Endothelial cell of umbilical vein (primary cell): Measurements from ENCODE around the gene HOMER1. TPM values are rescaled to one million over a fixed set of nuclear protein-coding genes. Genes with fewer than 3 reads are reported as not detected.

Experiments used
- BruUV-seq: library from RNA; stranded (reverse); fragments of 400-500 nt; replicated peaks from 2 replicates; lab custom pipeline; 2021; lab: Mats Ljungman, UMichigan
- CTCF ChIA-PET: fragments of 300-600, 350-600 bp; sonication (Branson Sonifier 250); formaldehyde crosslinking; loops from one replicate; lab custom pipeline; 2021; ENCODE audit warnings: antibody characterized with exemption, inconsistent platforms; lab: Charles Lee
- POLR2A ChIA-PET: fragments of 300-600, 350-600 bp; sonication (Branson Sonifier 250); formaldehyde crosslinking; loops from one replicate; lab custom pipeline; 2021; ENCODE audit warnings: antibody characterized with exemption, inconsistent platforms; lab: Charles Lee
- DNase-seq: peaks from one replicate; pipeline ENCODE4 v3.0.0-alpha.2; 2011; ENCODE audit warnings: low read depth, low spot score
- FAIRE-seq: peaks from 2 replicates; lab custom pipeline; 2011; peaks lifted over from hg19 to GRCh38; lab: Jason Lieb, UNC
- H2AFZ ChIP-seq: 2 replicates; pipeline ENCODE4 v1.6.0; 2012; ENCODE audit warnings: low read depth, low read length, control low read depth, inconsistent platforms
- H3K27ac ChIP-seq: 2 replicates; pipeline ENCODE4 v1.5.1; 2011; ENCODE audit warnings: low read depth, mild to moderate bottlenecking, control low read depth, low read length, moderate library complexity; ENCODE audit not compliant: insufficient read depth
- H3K27me3 ChIP-seq, 2 experiments: 2 replicates each; pipeline versions ENCODE4 v1.6.0 to v1.6.1; 2011; ENCODE audit warnings: low read length in 2 of 2, mixed read lengths in 1 of 2; ENCODE audit not compliant: control insufficient read depth in 2 of 2, insufficient read depth in 2 of 2
- H3K36me3 ChIP-seq, 2 experiments: 2 replicates in 1 of 2; 3 replicates in 1 of 2; pipeline ENCODE4 v1.5.1; 2011; ENCODE audit warnings: low read length in 2 of 2, mild to moderate bottlenecking in 1 of 2, moderate library complexity in 1 of 2; ENCODE audit not compliant: control insufficient read depth in 2 of 2, insufficient read depth in 2 of 2; ENCODE audit errors: extremely low read depth in 1 of 2
- H3K4me1 ChIP-seq: 3 replicates; pipeline ENCODE4 v1.5.1; 2011; ENCODE audit warnings: mild to moderate bottlenecking, low read length; ENCODE audit not compliant: control insufficient read depth, insufficient read depth; ENCODE audit errors: extremely low read depth
- H3K4me2 ChIP-seq: 2 replicates; pipeline ENCODE4 v1.6.1; 2011; ENCODE audit warnings: low read length, control low read depth, mixed read lengths; ENCODE audit not compliant: insufficient read depth
- H3K4me3 ChIP-seq, 3 experiments: fragments of 200-600 bp in 1 of 3; sonication (generic), shearing (Covaris generic) in 1 of 3; replicated peaks in 1 of 3; 2 replicates each; pipeline ENCODE4 v1.5.1; 2011 to 2016; ENCODE audit warnings: control low read depth in 3 of 3, low read length in 3 of 3, mild to moderate bottlenecking in 2 of 3, inconsistent platforms in 1 of 3, low read depth in 1 of 3, moderate library complexity in 1 of 3; ENCODE audit not compliant: insufficient read depth in 1 of 3
- H3K79me2 ChIP-seq: 2 replicates; pipeline ENCODE4 v1.6.0; 2012; ENCODE audit warnings: low read length, inconsistent platforms; ENCODE audit not compliant: control insufficient read depth, insufficient read depth
- H3K9ac ChIP-seq: replicated peaks from 2 replicates; pipeline ENCODE3; 2011; ENCODE audit warnings: low read length, control low read depth; ENCODE audit not compliant: insufficient read depth; ENCODE audit errors: extremely low read depth
- H3K9me1 ChIP-seq: replicated peaks from 3 replicates; pipeline ENCODE4 v1.6.0; 2011; ENCODE audit warnings: mild to moderate bottlenecking, low read length; ENCODE audit not compliant: control insufficient read depth, insufficient read depth; ENCODE audit errors: extremely low read depth
- H3K9me3 ChIP-seq: replicated peaks from 2 replicates; pipeline ENCODE4 v1.5.1; 2012; ENCODE audit warnings: low read length, inconsistent platforms; ENCODE audit not compliant: control insufficient read depth, insufficient read depth
- H4K20me1 ChIP-seq: replicated peaks from 2 replicates; pipeline ENCODE3; 2011; ENCODE audit warnings: mild to moderate bottlenecking, low read length; ENCODE audit not compliant: control insufficient read depth, insufficient read depth; ENCODE audit errors: extremely low read depth
- FOS ChIP-seq: IDR thresholded peaks from 2 replicates; pipeline ENCODE4 v1.6.1; 2011; ENCODE audit warnings: mild to moderate bottlenecking, low read length, moderate library complexity, borderline replicate concordance; ENCODE audit not compliant: insufficient read depth
- JUN ChIP-seq: IDR thresholded peaks from 2 replicates; pipeline ENCODE4 v1.6.1; 2011; ENCODE audit warnings: borderline replicate concordance, low read depth; ENCODE audit not compliant: insufficient read length, insufficient read depth
- POLR2AphosphoS5 ChIP-seq: IDR thresholded peaks from 2 replicates; pipeline ENCODE4 v1.6.1; 2012; ENCODE audit warnings: low read depth, mild to moderate bottlenecking, control low read depth, low read length, moderate library complexity; ENCODE audit not compliant: insufficient read depth
- dilution Hi-C: fragments of 300-500 bp; cut with MboI; formaldehyde crosslinking; loops from one replicate; pipeline ENCODE4 v1.15.0; 2019; ENCODE audit warnings: low sequenced_read_pairs; ENCODE audit not compliant: extremely low pct_ligation_motif_present
- intact Hi-C: fragments of 100-400 bp; cut with micrococcal nuclease; formaldehyde crosslinking; loops from one replicate; pipeline ENCODE4 v1.10.0; 2022
- polyA plus RNA-seq, 4 experiments: library from polyadenylated mRNA; depleted of rRNA in 3 of 4; stranded (reverse) in 3 of 4; unstranded in 1 of 4; fragments of >200 nt; gene quantifications; 2 replicates each; pipeline versions ENCODE4 v1.2.1 to v1.2.3, GENCODE V29; 2011 to 2012; ENCODE audit warnings: missing spikeins in 1 of 4
- total RNA-seq: library from RNA; stranded (reverse); gene quantifications from 2 replicates; pipeline ENCODE4 v1.2.3, GENCODE V29; 2021
- TF ChIP-seq, protein P1 (sequence below): IDR thresholded peaks from 2 replicates; pipeline ENCODE4 v1.6.1; 2011; ENCODE audit not compliant: insufficient read depth, insufficient read length
- TF ChIP-seq, protein P2 (sequence below), 2 donors: IDR thresholded peaks; 1 replicate in 1 of 2; 2 replicates in 1 of 2; pipeline ENCODE4 v1.5.1; 2011; ENCODE audit warnings: low read length in 2 of 2, mild to moderate bottlenecking in 2 of 2, moderate library complexity in 2 of 2, control low read depth in 1 of 2, inconsistent platforms in 1 of 2, low read depth in 1 of 2; ENCODE audit not compliant: insufficient read depth in 1 of 2; ENCODE audit errors: extremely low read depth in 1 of 2

The HOMER1 gene
- total and polyA plus RNA-seq, 2 donors (not counting 3 experiments of a cell fraction or from before 2014, with no cell fraction given), result 0.57 to 3.9 TPM

DNA sequence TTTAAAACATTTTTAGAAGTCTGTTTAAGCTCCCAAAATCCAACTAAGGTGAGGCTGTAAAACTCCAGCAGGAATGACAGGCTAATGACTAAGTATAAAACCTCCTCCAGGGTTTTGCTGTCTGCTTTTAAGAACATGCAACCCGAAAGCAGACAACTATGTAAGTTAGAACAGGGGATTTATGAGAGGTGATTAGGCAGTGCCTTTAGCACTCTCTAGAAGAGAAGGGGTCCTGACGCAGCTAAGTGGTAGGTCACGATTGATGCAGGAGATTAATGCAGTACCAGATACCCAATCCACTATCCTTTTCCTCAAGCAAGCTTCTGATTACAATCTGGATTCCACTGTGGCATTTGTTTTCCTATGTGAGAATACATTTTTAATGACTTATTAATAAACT is 25.9 kb downstream of the HOMER1 start:
- H3K9me1 ChIP-seq, result no peaks in the 10 kb centered on the region
- FAIRE-seq (no peak), DNase-seq (no peak)
- CTCF ChIA-PET, result interaction anchor here (1.3 to 1.9 kb wide), 4 partner anchors 9 to 463 kb away, joined by 3 to 10 read pairs (median 6); no protein-coding TSS in a partner anchor
- no TSS peak for BruUV-seq
- no peaks in the 10 kb centered on the region for H4K20me1 ChIP-seq
- H3K36me3 ChIP-seq, result no peaks in the 10 kb centered on the region
- no peaks in the 10 kb centered on the region for H3K4me1 ChIP-seq
- POLR2A ChIA-PET, result no interaction called here
- intact Hi-C loops, result no loop called here
- no peak overlapping the region for H3K4me3 ChIP-seq
- no peak overlapping the region for H3K9ac ChIP-seq
- no peaks in the 10 kb centered on the region for H3K9me3 ChIP-seq
- no peak overlapping the region for H3K27ac ChIP-seq
- H3K4me2 ChIP-seq, result no peak overlapping the region
- H2AFZ ChIP-seq, result no peak overlapping the region
- TF ChIP-seq, protein P1, sequence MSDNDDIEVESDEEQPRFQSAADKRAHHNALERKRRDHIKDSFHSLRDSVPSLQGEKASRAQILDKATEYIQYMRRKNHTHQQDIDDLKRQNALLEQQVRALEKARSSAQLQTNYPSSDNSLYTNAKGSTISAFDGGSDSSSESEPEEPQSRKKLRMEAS, result no peak
- TF ChIP-seq FOS (no peak), POLR2AphosphoS5 (no peak)
- TF ChIP-seq, protein P2, sequence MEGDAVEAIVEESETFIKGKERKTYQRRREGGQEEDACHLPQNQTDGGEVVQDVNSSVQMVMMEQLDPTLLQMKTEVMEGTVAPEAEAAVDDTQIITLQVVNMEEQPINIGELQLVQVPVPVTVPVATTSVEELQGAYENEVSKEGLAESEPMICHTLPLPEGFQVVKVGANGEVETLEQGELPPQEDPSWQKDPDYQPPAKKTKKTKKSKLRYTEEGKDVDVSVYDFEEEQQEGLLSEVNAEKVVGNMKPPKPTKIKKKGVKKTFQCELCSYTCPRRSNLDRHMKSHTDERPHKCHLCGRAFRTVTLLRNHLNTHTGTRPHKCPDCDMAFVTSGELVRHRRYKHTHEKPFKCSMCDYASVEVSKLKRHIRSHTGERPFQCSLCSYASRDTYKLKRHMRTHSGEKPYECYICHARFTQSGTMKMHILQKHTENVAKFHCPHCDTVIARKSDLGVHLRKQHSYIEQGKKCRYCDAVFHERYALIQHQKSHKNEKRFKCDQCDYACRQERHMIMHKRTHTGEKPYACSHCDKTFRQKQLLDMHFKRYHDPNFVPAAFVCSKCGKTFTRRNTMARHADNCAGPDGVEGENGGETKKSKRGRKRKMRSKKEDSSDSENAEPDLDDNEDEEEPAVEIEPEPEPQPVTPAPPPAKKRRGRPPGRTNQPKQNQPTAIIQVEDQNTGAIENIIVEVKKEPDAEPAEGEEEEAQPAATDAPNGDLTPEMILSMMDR (IDR thresholded peaks at IDR 0.05; ENCODE audit: extremely low read depth in 1 of 2, insufficient read depth in 1 of 2, low read depth in 1 of 2, low read length in 2 of 2), result no peak
- H3K79me2 ChIP-seq, result no peaks in the 10 kb centered on the region
- dilution Hi-C loops, result no loop called here
- no peaks in the 10 kb centered on the region for H3K27me3 ChIP-seq

DNA sequence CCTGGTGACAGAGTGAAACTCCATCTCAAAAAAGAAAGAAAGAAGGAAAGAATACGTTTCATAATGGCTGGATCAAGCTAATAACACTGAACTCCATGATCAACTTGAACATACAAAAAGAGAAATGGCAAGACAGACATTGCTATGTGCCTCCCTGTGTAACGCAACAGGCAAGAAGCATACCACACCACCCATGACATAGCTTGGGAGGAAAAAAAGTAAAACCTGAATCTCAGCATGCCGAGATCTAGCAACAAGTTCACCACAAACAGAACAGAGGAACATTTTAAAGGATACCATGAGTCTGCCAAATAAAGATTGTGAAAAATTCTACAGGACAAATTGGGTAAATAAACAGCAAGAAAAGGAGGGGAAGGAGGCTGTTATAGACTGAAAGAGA is 26.7 kb downstream of the HOMER1 start:
- BruUV-seq, result no TSS peak
- ChIA-PET CTCF (interaction anchor here (1.6 to 1.9 kb wide), 3 partner anchors 12 to 462 kb away, joined by 5 to 10 read pairs (median 6); no protein-coding TSS in a partner anchor), POLR2A (no interaction called here)
- no peak for TF ChIP-seq POLR2AphosphoS5
- TF ChIP-seq, protein P1, result no peak
- TF ChIP-seq JUN, result no peak
- DNase-seq (no peak), FAIRE-seq (no peak)
- Histone ChIP-seq H4K20me1 (no peaks in the 10 kb centered on the region), H2AFZ (no peak overlapping the region), H3K79me2 (no peaks in the 10 kb centered on the region), H3K9me1 (no peaks in the 10 kb centered on the region), H3K27ac (no peak overlapping the region), H3K4me2 (no peak overlapping the region), H3K9ac (no peak overlapping the region), H3K27me3 (no peaks in the 10 kb centered on the region), H3K4me3 (no peak overlapping the region), H3K9me3 (no peaks in the 10 kb centered on the region), H3K4me1 (no peaks in the 10 kb centered on the region), H3K36me3 (no peaks in the 10 kb centered on the region)
- intact Hi-C loops (no loop called here), dilution Hi-C loops (no loop called here)
